ENCODE measurements around the gene FARP1. TPM values are rescaled to one million over a fixed set of nuclear protein-coding genes. Genes with fewer than 3 reads are reported as not detected.

Gene FARP1
- total and polyA plus RNA-seq, 2 of the 8 experiments (the other 6 are each of a cell fraction or from before 2014, with no cell fraction given) = 24.7 to 104 TPM

DNA sequence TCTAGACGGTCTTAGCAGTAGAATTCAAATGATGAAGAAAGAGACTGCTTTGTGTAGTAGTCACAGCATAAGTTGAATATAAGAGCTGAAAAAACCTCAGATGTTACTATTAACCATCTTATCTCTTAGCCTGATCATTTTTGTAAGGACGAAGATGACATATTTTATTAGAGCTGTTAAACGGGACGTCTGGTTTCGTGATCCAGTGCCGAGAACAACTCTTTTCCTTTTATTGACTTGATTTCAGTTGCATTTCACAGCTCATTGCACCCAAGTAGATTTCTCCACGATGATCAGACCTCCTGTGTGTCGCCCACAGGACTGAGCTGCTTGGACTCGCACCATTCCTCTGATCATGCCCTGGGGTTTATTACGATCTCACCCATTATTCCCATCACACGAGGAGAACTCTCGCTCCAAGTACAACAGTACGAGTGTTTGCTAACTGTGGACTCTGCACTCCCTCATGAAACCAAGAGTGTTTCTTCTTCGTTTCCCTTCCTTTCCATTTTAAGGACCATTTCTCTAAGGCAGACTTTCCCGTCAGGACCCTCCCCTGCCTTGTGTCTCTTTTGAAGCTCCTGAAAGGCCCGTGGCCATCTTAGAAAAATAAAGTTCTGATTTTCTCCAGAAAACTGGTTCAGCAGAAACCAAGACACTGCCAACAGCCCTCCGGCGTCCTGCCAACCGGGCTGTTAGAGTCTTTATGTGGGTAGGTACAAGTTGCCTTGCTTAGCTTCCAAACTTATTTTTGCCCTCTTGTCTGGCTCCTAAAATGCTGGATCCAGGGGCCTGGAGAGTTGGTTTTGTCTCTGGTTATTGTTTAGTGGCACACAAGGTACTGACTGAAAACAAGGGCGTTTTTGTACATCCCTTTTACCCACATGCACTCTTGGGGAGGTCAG lies 82.4 kb downstream of the FARP1 start:
- no peaks in the 10 kb centered on the region for H3K4me1 ChIP-seq (replicated peaks in 1 of 4; ENCODE audit: control insufficient read depth in 3 of 4, insufficient read depth in 4 of 4, low read length in 3 of 4)
- peaks cover 0 to under 1% (median 0%) of the 10 kb centered on the region in 4 experiments; a peak in 2 of 8 replicates for H3K36me3 ChIP-seq (ENCODE audit: control insufficient read depth in 2 of 4, insufficient read depth in 4 of 4, low read length in 3 of 4)
- H3K79me2 ChIP-seq (ENCODE audit: control insufficient read depth in 1 of 2, insufficient read depth in 2 of 2, low read length in 2 of 2) = peaks cover 3 to 50% of the 10 kb centered on the region in 2 experiments; a peak in 2 of 4 replicates
- no peak overlapping the region for H2BK5ac ChIP-seq (ENCODE audit: low read depth, low read length)
- H2BK12ac ChIP-seq (ENCODE audit: low read depth, low read length) = no peak overlapping the region
- POLR2A ChIA-PET (ENCODE audit: partially characterized antibody) = no interaction called here
- no peak overlapping the region for H2BK20ac ChIP-seq (ENCODE audit: low read length)
- H4K8ac ChIP-seq (ENCODE audit: extremely low read depth, insufficient read depth, low read length) = no peak overlapping the region
- no peak overlapping the region for H2AK5ac ChIP-seq (ENCODE audit: low read depth, low read length)
- no peak overlapping the region for H2AFZ ChIP-seq (ENCODE audit: low read length)
- no peak overlapping the region for H3K56ac ChIP-seq (replicated peaks; ENCODE audit: insufficient read length, low read depth, low read length)
- H3K27ac ChIP-seq (ENCODE audit: low read depth, low read length) = no peak overlapping the region
- H4K91ac ChIP-seq (replicated peaks; ENCODE audit: insufficient read length, low read length) = no peak overlapping the region
- no peak for DNase-seq (ENCODE audit: low read depth in 1 of 2, low spot score in 2 of 2)
- WGBS, 2 experiments (ENCODE audit: extremely low coverage in 1 of 2, insufficient coverage in 1 of 2, insufficient read length in 1 of 2, insufficient replicate concordance in 2 of 2, low coverage in 1 of 2, low lambda C conversion rate in 2 of 2, missing lambda C conversion rate in 1 of 2) = 89% methylated on average over 20 of the region's 20 CpGs; no CpG with 5 or more reads in 1 of the 2 experiments
- FAIRE-seq = no peak
- H4K5ac ChIP-seq (ENCODE audit: insufficient read length, low read depth, low read length) = no peak overlapping the region
- no peak overlapping the region for H2BK15ac ChIP-seq (ENCODE audit: low read length)
- peaks cover 6% of the 10 kb centered on the region; the same call in 1 of the 2 replicates for H3K79me1 ChIP-seq (ENCODE audit: low read depth, low read length)
- no peak overlapping the region for H3K14ac ChIP-seq (ENCODE audit: insufficient read length)
- H3K23me2 ChIP-seq (ENCODE audit: low read depth, low read length) = no peaks in the 10 kb centered on the region
- H3K9me3 ChIP-seq (ENCODE audit: insufficient read depth in 2 of 2, low read depth in 1 of 2, low read length in 1 of 2) = peaks cover 0 to 1% of the 10 kb centered on the region in 2 experiments; a peak in 1 of 4 replicates
- no peak overlapping the region for H2BK120ac ChIP-seq (replicated peaks; ENCODE audit: low read depth, low read length)
- H3K4me3 ChIP-seq (ENCODE audit: extremely low read depth in 1 of 4, insufficient read depth in 2 of 4, low read depth in 3 of 4, low read length in 4 of 4) = no peak overlapping the region
- no peak overlapping the region for H3K23ac ChIP-seq (ENCODE audit: insufficient read length)
- no peak overlapping the region for H3K18ac ChIP-seq (ENCODE audit: extremely low read depth, low read length)
- H3K4me2 ChIP-seq (ENCODE audit: insufficient read depth in 1 of 2, low read depth in 2 of 2, low read length in 2 of 2) = no peak overlapping the region
- H4K20me1 ChIP-seq (replicated peaks in 1 of 2; ENCODE audit: control insufficient read depth in 1 of 2, insufficient read depth in 2 of 2, low read length in 2 of 2) = peaks cover 2 to 3% of the 10 kb centered on the region in 2 experiments
- CTCF ChIA-PET (ENCODE audit: partially characterized antibody) = interaction anchor here (0.7 to 1.2 kb wide), 3 partner anchors 91 to 204 kb away, joined by 3 read pairs; no protein-coding TSS in a partner anchor
- no peaks in the 10 kb centered on the region for H3K27me3 ChIP-seq (replicated peaks in 1 of 4; ENCODE audit: control insufficient read depth in 3 of 4, extremely low read depth in 1 of 4, insufficient read depth in 3 of 4, low read length in 3 of 4)
- no peak overlapping the region for H3K9ac ChIP-seq (replicated peaks in 1 of 4; ENCODE audit: extremely low read depth in 1 of 4, low read depth in 3 of 4, low read length in 3 of 4)
- no peak overlapping the region for H3K4ac ChIP-seq (replicated peaks; ENCODE audit: insufficient read length, low read depth, low read length)

Data from H1 (cell line).